ENCODE results near the gene MADD.

The MADD gene

GRCh38 chr11:47269829-47270305 lies at the start of gene MADD:
Gene MADD, plus strand, starts transcription at chr11:47270133.
- peak; percentile 86 for DNase-seq (ENCODE audit: low spot score)

GRCh38 chr11:47220401-47220821 lies 49.5 kb upstream of the MADD start:
- DNase-seq (ENCODE audit: low spot score) = no peak

GRCh38 chr11:47222696-47223095 lies 47.2 kb upstream of the MADD start:
- no peak for DNase-seq (ENCODE audit: low spot score)

GRCh38 chr11:47225552-47226400 lies 44.2 kb upstream of the MADD start:
- no peak for DNase-seq (ENCODE audit: low spot score)

- DNase-seq (ENCODE audit: low spot score) = no peak
These were observed 40.8 kb upstream of the MADD start for GRCh38 chr11:47229161-47229560.

GRCh38 chr11:47233051-47233450 lies 36.9 kb upstream of the MADD start:
- DNase-seq (ENCODE audit: low spot score) = no peak

- no peak for DNase-seq (ENCODE audit: low spot score)
These were observed 35.8 kb upstream of the MADD start for GRCh38 chr11:47233989-47234668.

GRCh38 chr11:47234669-47235100 lies 35.2 kb upstream of the MADD start:
- DNase-seq (ENCODE audit: low spot score) = no peak

GRCh38 chr11:47235163-47235562 lies 34.8 kb upstream of the MADD start:
- DNase-seq (ENCODE audit: low spot score) = no peak

- no peak for DNase-seq (ENCODE audit: low spot score)
These were observed 33.5 kb upstream of the MADD start for GRCh38 chr11:47236482-47236881.

- no peak for DNase-seq (ENCODE audit: low spot score)
These were observed 30.1 kb upstream of the MADD start for GRCh38 chr11:47239852-47240251.

- no peak for DNase-seq (ENCODE audit: low spot score)
These were observed 28.1 kb upstream of the MADD start for GRCh38 chr11:47241841-47242301.

- no peak for DNase-seq (ENCODE audit: low spot score)
These were observed 27.2 kb upstream of the MADD start for GRCh38 chr11:47242596-47243192.

GRCh38 chr11:47243454-47243853 lies 26.5 kb upstream of the MADD start:
- no peak for DNase-seq (ENCODE audit: low spot score)

- no peak for DNase-seq (ENCODE audit: low spot score)
These were observed 25.2 kb upstream of the MADD start for GRCh38 chr11:47244448-47245350.

- no peak for DNase-seq (ENCODE audit: low spot score)
These were observed 24.1 kb upstream of the MADD start for GRCh38 chr11:47245611-47246357.

GRCh38 chr11:47247502-47247901 lies 22.4 kb upstream of the MADD start:
- DNase-seq (ENCODE audit: low spot score) = no peak

- no peak for DNase-seq (ENCODE audit: low spot score)
These were observed 21.6 kb upstream of the MADD start for GRCh38 chr11:47248304-47248663.

- peak; percentile 90 for DNase-seq (ENCODE audit: low spot score)
These were observed 21.1 kb upstream of the MADD start, which contains the start of gene ACP2 for GRCh38 chr11:47248664-47249377. Gene ACP2, minus strand, starts transcription at chr11:47248814. Its CDS starts 25 bp downstream, at chr11:47248789.

GRCh38 chr11:47249378-47249715 lies 20.6 kb upstream of the MADD start:
- DNase-seq (ENCODE audit: low spot score) = no peak
